NCI-H146 (cell line): ENCODE measurements around the gene UMPS.
"Not testable (repeated sequence)": the region's sequence is repeated elsewhere in the genome, so short reads cannot be mapped to it uniquely, and the experiment has no call there.

ENCODE experiments used
- DNase-seq: peaks from one replicate; lab custom pipeline; 2025; lab: John Stamatoyannopoulos, UW

Gene UMPS

DNA sequence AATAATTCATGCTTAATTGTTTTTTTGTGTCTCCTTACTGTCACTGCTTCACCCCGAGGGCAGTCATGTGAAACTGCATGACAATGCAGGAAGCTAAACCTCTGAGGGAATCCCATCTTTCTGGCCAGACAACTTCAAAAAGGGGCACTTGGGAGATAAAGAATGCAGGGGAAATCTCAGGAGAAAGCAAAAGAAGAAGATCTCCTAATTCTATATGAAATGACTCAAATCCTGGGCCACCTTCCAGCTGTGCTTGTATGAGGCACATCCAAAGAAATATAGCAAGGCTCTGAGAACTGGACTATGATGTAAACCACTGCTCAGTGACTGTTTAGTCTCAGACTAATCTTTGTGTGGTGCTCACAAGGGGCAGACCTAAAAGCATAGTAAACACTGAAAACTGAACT, 22.6 kb upstream of the UMPS start:
- DNase-seq, result no peak

DNA sequence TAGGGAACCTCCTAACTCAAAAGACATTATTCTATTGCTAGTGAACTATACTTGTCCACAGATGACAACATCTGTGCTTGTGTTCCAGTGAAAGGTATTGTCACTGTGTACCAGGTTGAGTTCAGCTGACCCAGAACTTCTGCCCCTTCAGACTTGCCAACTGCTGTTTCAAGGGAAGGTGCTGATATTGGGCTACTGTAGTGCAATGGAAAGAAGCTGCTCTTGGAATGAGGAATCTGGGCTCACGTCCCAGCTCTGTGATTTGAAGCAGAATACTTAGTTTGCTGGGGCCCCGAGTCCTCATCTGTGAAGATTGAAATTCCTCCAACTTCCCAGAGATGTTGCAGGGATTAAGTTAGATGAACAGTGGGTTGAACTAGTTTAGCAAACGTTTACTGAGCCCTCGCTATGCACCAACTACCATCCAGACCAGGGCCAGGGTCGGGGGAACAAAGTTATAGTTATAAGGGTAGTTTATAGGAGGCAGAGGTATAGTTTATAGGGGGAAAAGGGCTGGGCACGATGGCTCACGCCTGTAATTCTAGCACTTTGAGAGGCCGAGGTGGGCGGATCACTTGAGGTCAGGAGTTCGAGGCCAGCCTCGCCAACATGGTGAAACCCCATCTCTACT, 15.9 kb upstream of the UMPS start:
- no peak for DNase-seq

DNA sequence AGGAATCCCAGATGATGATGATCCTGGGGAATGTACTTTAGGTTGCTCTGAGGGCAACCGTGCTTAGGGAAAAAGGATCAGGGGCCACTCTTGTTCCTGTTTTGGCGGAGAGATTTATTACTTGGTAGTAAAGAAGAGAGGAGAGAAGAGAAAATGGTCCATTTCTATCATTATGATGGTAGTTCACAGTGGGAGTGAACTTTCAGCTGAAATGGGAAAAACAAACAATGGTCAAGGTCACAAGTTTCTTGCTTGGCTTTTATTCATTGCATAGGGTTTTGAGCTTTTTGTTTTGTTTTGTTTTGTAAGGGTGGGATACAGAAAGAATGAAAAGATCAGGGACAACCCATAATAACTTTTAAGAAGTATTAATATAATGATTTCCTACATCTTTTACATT, 7.7 kb upstream of the UMPS start:
- no peak for DNase-seq

GRCh38 chr3:124730941-124731297, 667 bp downstream of the UMPS start:
- DNase-seq, result no peak

DNA sequence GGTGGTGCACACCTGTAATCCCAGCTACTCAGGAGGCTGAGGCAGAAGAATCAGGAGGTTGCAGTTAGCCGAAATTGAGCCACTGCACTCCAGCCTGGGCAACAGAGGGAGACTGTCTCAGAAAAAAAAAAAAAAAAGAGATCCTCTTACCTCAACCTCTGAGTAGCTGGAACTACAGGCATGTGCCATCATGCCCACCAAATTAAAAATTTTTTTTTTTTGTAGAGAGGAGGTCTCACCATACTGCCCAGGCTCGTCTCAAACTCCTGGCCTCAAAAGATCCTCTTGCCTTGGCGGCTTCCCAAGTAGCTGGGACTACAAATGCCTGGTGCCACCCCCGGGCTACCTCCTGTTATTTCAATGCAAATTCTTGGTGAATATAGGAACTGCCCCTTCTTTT, 1.5 kb downstream of the UMPS start:
- DNase-seq, result no peak

- DNase-seq, result no peak
These were observed 10.8 kb downstream of the UMPS start for GRCh38 chr3:124741027-124741426.

DNA sequence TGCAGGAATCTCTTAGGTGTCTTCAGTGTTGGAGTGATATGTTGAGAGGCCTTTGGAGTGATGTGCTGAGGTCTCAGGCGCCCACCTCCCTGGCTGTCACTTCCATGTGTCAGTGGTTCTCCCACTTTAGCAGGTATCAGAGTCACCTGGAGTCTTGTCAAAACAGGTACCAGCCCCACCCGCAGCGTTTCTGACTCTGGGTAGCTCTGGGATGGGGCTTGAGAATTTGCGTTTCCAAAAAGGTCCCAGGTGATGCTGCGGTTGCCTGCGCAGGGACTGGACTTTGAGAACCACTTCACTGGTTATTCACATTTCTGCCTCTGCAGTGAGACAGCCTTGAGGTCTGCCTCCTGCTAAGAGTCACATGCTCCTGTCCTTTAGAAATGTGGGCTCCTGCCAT, 15.5 kb downstream of the UMPS start:
- DNase-seq, result no peak

DNA sequence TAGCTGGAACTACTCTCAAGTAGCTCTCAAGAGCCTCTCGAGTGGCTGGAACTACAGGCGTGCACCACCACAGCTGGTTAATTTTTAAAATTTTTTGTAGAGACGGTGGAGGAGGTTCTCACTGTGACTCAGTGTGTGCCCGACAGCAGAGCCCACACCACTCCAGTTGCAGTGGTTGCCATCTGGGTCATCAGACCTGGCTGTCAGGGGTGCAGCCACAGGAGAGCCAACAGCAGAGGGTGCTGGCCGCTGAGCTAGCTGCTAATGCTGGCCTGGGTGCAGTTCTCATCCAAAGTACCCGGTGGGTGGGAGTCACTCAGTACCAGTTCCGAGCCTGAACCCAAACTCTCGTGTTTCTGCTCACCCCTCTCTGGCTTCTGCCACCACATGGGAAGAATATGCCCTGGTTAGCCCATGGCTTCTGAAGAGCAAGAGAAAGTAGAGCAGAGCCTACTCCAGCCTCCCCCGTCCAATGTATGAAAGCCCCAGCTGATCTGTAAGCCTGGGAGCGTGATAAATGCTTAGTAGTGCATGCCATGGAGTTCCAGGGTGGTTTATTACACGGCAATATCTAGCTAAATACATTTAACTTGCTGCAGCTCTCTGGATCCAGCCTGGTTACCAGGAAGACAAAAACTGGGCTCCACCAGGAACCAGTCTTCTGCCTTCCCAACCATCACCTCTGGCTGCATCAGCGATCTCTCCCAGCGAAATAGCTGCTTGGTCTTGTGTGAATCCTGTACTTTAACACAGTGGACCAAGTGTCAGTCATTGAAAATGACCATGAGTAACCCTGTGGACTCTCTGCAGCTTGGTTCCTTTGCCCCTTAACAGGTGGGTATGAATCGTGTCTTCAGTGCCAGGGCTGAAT, 17.1 kb downstream of the UMPS start:
- DNase-seq, result no peak

DNA sequence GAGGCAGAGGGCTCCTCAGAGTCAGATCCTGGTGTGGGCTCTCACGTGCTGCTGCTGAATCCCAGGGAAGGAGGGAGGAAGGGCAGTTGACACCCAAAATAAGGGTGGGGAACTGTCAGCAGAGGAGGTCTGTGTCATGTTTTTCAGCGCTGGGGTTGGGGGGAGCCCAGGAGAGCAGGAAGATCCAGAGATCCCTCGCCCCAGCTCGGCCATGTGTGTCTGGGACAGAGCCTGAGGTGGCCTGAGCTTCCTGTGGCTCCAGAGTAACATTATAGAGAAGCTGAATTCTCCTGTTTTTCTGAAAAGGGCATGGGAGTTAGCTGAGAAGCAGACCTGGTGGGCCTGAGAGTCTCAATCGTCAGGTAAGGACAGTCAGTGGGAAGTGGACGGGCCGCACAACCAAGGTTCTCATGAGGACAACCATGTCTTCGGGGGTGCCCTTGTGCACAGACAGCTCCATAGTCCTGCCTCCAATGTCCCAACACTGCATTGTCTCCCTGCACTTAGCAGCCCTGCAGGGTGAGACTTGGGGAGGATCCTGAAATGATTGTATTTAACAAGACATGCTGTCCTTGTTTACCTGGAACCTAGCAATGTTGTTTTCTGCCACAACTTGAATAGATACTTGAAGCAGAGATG, 18.4 kb downstream of the UMPS start:
- DNase-seq, result no peak

DNA sequence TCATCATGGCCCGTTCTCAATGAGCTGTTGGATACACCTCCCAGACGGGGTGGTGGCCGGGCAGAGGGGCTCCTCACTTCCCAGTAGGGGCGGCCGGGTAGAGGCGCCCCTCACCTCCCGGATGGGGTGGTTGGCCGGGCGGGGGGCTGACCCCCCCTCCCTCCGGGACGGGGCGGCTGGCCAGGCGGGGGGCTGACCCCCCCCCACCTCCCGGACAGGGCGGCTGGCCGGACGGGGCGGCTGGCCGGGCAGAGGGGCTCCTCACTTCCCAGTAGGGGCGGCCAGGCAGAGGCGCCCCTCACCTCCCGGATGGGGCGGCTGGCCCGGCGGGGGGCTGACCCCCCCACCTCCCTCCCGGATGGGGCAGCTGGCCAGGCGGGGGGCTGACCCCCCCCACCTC, 19.6 kb downstream of the UMPS start:
- not testable (repeated sequence) for DNase-seq

GRCh38 chr3:124751501-124751900, 21.2 kb downstream of the UMPS start:
- DNase-seq, result no peak

DNA sequence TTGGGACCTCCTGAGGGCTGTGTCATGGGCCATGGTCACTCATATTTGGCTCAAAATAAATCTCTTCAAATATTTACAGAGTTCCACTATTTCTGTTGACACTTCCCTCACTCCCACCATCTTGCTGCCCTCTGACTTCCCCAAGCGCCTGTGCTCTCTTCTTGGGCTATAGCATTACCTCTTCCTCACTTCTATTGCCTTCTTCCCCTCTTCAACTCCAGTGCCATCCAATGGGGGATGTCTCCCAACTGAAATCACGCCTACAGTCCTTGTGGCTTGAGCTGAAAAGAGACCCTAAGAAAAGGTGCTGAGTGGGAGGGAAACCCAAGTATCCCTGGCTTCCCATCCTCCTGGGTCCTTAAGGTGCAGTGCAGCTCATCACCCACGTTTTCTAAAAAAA, 21.8 kb downstream of the UMPS start:
- no peak for DNase-seq

- DNase-seq, result not testable (repeated sequence)
These were observed 27.7 kb downstream of the UMPS start for GRCh38 chr3:124757926-124758325.

DNA sequence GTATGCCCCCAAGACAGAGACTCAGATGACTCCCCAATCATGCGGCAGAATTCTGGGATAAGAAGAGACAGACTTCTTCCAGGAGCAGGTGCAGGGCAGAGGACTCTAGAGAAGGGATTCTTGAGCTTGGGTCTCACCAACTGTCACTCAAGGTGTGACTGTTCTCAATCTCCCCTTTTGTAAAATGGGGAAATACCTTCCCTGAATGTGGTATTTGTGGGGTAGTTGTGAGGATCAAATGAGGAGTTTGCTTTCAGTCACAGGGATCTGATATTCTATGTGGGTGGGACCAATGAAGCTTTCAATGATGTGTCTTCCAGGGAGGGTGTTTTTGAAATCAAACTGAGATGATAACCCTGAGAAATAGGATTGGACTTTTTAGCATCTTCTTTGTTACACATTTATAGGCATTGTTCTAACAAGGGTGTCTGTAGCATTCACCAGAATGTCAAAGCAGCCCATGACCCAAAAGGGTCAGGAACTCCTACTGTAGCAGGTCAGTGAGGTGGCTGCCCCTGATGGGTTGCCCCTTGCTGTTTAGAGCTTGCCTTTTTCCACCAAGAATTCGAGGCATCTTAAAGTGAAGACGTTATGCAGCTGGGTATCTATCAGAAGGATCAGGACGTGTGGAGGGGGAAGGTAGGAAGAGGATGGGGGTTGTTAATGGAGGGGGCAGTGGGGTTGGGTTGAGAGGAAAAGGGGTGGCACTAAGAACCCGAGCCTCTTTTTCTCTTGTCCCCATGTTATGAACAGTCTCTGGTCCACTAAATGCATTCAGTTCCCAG, 28.8 kb downstream of the UMPS start:
- DNase-seq, result no peak

GRCh38 chr3:124759666-124760401, 29.6 kb downstream of the UMPS start:
- no peak for DNase-seq

GRCh38 chr3:124760601-124761000, 30.3 kb downstream of the UMPS start:
- peak; percentile 52 for DNase-seq

DNA sequence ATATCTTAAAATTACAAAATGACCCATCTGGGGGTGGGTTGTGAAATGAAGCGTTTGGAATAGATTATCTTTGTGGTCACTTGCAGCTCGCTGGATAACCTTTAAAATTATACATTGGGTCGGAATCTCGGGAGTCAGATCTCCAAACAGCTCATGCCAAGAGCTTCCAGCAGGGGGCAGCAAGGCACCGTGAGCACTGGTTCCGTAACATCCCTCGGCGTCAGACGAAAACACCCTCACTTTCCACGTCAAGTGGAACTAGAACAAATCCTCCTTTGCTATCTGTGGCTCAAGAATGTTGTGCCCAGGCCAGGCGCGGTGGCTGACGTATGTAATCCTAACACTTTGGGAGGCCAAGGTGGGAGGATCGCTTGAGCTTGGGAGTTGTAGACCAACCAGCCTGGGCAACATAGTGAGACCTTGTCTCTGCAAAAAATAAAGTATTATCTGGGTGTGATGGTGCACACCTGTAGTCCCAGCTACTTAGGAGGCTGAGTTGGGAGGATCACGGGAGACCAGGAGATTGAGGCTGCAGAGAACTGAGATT, 31.1 kb downstream of the UMPS start:
- DNase-seq, result peak; percentile 79

DNA sequence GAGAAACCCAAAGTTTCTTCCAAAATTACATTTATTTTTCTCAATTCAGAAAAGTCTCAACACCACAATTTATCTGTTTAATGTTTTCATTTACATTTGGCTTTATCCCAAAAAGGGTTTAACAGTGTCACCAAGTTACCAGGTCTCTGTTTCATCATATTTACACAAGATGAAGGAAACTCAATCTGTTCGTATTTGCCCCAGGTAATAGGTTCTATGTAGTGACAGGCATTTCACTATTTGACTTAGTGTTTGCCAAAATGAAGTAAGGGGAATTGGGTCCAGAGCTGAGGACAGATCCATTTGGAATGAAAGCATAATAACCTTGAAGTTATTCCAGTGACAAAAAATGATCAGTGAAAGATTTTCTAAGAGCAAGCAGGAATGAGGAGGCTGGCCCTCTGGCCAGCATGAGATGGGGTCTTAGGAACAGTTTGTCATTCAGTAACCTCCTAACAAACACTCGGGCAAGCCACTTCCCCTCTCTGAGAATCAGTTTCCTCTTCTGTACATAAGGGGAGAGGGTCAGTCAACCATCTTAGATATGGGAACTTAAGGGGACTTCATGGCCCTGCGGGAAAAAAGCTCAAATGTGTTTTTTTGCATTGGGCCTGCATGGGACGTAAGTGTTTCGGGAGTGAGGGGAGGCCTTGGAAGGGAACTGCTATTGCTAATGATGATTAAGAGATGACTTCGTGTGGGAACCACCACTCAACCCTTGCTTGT, 31.8 kb downstream of the UMPS start:
- no peak for DNase-seq

DNA sequence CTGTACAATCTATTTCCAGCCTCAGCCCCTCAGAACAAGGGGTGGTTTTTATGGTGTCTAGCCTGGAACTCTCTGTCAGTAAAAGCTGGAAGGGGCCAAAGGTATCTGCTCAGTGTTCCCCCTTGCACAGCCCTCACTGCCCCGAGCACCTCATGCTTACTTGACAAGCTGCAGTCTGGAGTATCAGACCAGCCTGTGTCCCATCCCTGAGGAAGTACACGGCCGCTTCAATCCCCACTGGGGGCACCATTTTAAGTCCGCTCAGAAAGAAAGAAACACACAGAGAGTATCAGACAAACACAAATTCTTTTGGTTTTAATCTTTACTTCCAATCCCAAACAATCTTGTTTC, 32.4 kb downstream of the UMPS start:
- DNase-seq, result no peak

GRCh38 chr3:124763206-124763605, 33.0 kb downstream of the UMPS start:
- DNase-seq, result no peak
